Stomach (tissue), 4 donors: ENCODE measurements around the gene COMMD9.

Source experiments
- CTCF ChIP-seq, 7 experiments: fragments of 450-650 bp in 4 of 7; fragments of 200-600 bp in 3 of 7; sonication (generic) in 3 of 7; IDR thresholded peaks; one replicate each; pipeline ENCODE4 v1.5.1; 2016 to 2019; ENCODE audit warnings: antibody characterized with exemption in 7 of 7, control low read depth in 2 of 7, mild to moderate bottlenecking in 1 of 7
- EP300 ChIP-seq: sonication (generic); formaldehyde crosslinking; IDR thresholded peaks from one replicate; pipeline ENCODE4 v1.6.1; 2017; ENCODE audit warnings: antibody characterized with exemption
- POLR2A ChIP-seq, 4 donors: fragments of 450-650 bp; IDR thresholded peaks; one replicate each; pipeline ENCODE4 v1.6.1; 2016; ENCODE audit warnings: antibody characterized with exemption in 4 of 4, control low read depth in 2 of 4, mild to moderate bottlenecking in 1 of 4, moderate library complexity in 1 of 4
- POLR2AphosphoS5 ChIP-seq, 3 donors: sonication (generic); formaldehyde crosslinking; IDR thresholded peaks; one replicate each; pipeline ENCODE4 v1.6.1; 2016; ENCODE audit warnings: antibody characterized with exemption in 3 of 3

- TF ChIP-seq CTCF (IDR thresholded peaks at IDR 0.05) = no peak
- TF ChIP-seq POLR2AphosphoS5 (IDR thresholded peaks at IDR 0.05) = no peak
- no peak for TF ChIP-seq POLR2A (IDR thresholded peaks at IDR 0.05)
- TF ChIP-seq EP300 = no peak
These were observed 7.8 kb upstream of the COMMD9 start for GRCh38 chr11:36296884-36297543.
